Fibroblast of mammary gland (primary cell): Measurements from ENCODE around the gene RNF144B.
"Not testable (repeated sequence)": the region's sequence is repeated elsewhere in the genome, so short reads cannot be mapped to it uniquely, and the experiment has no call there.

Experiments used
- DNase-seq: peaks from one replicate; pipeline ENCODE4 v3.0.0-alpha.2; 2010; ENCODE audit warnings: low read depth
- H3K4me3 ChIP-seq: 2 replicates; pipeline ENCODE4 v1.5.1; 2011; ENCODE audit warnings: low read depth, mild to moderate bottlenecking, low read length, moderate library complexity; ENCODE audit not compliant: control insufficient read depth
- TF ChIP-seq, protein P1 (sequence below): conservative IDR thresholded peaks from 2 replicates; pipeline ENCODE4 v1.5.1; 2011; ENCODE audit warnings: low read depth, low read length, inconsistent platforms; ENCODE audit not compliant: control insufficient read depth, insufficient read depth

Gene RNF144B

DNA sequence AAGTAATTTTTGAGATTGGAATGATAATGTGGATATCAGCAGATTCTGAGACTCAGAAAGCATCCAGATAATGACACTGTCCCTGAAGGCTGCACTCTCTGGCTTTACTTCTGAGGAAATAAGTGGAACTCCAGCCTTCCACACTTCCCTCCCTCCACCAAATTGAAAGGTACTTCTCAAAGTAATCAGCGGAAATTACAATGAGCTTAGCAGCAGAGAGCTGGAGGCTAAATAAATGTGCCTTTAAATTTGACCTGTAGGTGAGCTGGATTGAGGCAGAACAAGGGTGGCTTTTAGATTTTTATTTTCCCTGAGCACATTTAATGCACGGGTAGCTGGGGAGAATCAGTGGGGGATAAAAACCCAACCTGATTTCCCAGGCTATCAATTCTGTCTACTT is 39.3 kb upstream of the RNF144B start:
- H3K4me3 ChIP-seq = no peak overlapping the region
- TF ChIP-seq, protein P1, sequence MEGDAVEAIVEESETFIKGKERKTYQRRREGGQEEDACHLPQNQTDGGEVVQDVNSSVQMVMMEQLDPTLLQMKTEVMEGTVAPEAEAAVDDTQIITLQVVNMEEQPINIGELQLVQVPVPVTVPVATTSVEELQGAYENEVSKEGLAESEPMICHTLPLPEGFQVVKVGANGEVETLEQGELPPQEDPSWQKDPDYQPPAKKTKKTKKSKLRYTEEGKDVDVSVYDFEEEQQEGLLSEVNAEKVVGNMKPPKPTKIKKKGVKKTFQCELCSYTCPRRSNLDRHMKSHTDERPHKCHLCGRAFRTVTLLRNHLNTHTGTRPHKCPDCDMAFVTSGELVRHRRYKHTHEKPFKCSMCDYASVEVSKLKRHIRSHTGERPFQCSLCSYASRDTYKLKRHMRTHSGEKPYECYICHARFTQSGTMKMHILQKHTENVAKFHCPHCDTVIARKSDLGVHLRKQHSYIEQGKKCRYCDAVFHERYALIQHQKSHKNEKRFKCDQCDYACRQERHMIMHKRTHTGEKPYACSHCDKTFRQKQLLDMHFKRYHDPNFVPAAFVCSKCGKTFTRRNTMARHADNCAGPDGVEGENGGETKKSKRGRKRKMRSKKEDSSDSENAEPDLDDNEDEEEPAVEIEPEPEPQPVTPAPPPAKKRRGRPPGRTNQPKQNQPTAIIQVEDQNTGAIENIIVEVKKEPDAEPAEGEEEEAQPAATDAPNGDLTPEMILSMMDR = no peak
- DNase-seq = no peak

DNA sequence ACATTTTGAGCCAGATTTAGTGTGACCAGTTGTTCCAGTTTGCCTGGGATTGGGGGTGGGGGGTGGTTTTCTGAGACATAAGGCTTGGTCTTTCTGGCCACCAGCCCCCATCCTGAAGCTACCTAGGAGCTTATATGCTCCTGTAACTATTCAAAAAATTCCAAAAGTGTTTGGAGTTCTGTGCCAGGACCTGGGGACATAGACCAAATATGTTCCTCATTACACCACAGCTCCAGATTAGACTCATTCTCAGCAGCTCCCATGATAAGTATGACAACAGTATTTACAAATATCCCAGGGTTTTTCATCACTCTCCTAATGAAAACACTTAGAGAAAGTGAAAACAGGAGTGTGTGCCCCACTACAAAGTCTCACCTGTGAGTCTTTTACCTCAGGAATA is 37.8 kb upstream of the RNF144B start:
- TF ChIP-seq, protein P1 = no peak
- DNase-seq = no peak
- no peak overlapping the region for H3K4me3 ChIP-seq

DNA sequence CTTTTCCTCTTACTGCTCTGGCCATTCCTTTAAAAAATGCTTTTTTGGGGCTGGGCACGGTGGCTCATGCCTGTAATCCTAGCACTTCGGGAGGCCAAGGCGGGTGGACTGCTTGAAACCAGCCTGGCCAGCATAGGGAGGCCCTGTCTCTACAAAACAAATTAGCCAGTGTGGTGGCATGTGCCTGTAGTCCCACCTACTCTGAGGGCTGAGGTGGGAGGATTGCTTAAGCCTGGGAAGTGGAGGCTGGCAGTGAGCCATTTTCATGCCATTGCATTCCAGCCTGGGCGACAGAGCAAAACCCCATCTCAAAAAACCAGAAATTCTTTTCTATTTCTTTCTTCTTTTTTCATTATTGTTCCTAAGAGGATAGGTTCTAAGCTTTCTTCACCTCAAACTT is 36.9 kb upstream of the RNF144B start:
- no peak overlapping the region for H3K4me3 ChIP-seq
- TF ChIP-seq, protein P1 = no peak
- DNase-seq = no peak

DNA sequence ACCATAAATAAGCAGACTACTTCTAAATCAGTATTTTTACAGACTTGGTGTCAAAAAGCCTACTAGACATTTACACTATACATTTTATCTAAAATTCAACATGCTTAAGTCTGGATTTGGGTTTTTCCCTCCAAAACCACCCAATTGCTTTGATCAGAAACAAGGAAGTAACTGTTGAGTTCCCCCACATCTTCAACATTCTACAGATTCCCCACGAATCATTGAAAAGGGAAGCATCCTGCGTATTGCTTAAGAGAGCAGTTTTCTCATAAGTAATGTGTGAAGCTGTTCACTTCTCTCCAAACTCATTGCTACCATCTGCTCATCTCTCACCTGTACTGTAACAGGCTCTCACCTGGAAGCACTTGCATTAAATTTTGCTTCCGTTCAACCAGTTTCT is 36.4 kb upstream of the RNF144B start:
- TF ChIP-seq, protein P1 = no peak
- no peak overlapping the region for H3K4me3 ChIP-seq
- no peak for DNase-seq

DNA sequence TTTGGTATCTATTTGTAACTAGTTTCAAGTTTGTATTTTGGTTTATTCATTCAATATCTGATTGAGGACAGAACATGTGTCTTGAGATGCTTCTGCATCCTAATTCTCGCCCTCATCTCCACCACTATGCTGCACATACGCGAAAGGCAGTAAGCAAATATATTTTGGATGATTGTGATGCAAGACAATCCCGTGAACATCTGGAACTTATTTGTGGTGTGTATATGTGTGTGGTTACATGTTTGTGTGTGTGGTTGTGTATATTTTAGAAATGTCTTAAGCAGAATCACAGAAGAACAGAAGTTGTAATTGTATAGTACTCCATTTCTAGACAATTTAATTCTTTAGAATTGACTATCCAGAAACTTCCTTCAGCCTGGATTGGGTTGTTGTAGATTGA is 35.1 kb upstream of the RNF144B start:
- DNase-seq = peak; percentile 27
- TF ChIP-seq, protein P1 = no peak
- H3K4me3 ChIP-seq = no peak overlapping the region

DNA sequence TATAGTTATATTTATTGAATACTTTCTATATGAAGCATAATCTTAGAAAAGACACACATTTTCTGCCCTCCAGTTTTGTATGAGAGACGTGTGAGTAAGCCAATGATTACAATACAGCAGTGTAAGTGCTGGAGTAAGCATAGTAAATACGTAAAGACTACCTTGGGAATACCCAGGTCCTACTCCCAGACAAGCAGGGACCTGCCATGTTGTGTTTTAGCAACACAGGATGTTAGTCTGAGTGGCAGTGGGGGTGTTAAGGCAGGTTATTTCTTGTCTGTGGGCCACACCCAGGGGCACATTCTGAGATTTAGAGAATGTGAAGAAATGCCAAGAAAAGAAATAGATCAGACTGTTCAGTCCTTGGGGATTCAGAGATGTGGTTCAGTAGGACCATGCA is 34.3 kb upstream of the RNF144B start:
- TF ChIP-seq, protein P1 = no peak
- H3K4me3 ChIP-seq = no peak overlapping the region
- no peak for DNase-seq

DNA sequence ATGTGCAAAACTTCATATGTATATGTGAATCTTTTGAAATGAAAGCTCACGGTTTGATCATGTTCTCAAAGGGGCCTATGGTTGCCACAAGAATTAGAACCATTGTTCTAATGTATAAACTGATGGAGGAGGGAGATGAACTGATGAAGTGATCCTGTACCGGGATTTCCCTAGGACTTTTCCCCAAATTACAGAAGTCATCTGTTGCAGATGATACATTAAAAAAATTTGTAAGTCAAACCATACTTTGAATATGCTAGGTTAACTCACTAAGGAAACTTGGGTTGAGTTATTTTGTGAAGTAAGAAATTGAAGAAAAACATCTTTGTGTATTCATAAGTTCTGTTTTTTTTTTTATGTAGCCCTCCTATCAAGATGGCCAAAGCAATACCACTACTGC is 33.9 kb upstream of the RNF144B start:
- TF ChIP-seq, protein P1 = no peak
- DNase-seq = no peak

DNA sequence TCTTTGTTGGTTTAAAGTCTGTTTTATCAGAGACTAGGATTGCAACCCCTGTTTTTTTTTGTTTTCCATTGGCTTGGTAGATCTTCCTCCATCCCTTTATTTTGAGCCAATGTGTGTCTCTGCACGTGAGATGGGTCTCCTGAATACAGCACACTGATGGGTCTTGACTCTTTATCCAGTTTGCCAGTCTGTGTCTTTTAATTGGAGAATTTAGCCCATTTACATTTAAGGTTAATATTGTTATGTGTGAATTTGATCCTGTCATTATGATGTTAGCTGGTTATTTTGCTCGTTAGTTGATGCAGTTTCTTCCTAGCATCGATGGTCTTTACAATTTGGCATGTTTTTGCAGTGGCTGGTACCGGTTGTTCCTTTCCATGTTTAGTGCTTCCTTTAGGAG is 29.6 kb upstream of the RNF144B start:
- not testable (repeated sequence) for DNase-seq, H3K4me3 ChIP-seq

More for the DNA sequence above, 33.9 kb upstream of the RNF144B start:
- H3K4me3 ChIP-seq = no peak overlapping the region
